ENCODE measurements around the gene ERBB4. TPM values are rescaled to one million over a fixed set of nuclear protein-coding genes. Genes with fewer than 3 reads are reported as not detected.

Gene ERBB4
- total RNA-seq, result under 0.01 TPM in 2 replicates

GRCh38 chr2:212538305-212539071 lies at the start of gene ERBB4:
ERBB4 (minus strand) TSS chr2:212538802; CDS start chr2:212538530, 272 bp downstream.

